HG03521 (cell line): ENCODE data around the gene GLIS1.

Experiments
- ATAC-seq: cut with Tn5 transposase; IDR thresholded peaks from one replicate; pipeline ENCODE4 v1.9.1; 2021; ENCODE audit warnings: mild to moderate bottlenecking, moderate library complexity; ENCODE audit not compliant: unreplicated experiment

The GLIS1 gene

DNA sequence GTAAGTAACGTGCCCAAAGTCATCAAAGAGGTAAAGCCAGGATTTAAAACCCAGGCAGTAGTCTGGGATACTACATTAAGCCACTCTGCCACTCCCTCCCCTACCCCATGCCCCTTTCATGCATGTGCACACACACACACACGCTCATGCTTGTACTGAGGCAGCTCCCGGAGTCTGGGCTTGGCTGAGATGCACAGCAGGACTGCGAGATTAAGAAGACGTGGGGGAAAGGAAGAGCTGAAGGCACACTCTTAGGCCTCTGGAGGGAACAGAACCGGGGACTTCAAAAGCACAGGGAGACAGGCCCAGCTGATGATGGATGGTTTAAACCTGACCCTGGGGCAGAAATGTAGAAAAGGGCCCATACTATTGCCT lies 98.3 kb downstream of the GLIS1 start:
- no peak for ATAC-seq

DNA sequence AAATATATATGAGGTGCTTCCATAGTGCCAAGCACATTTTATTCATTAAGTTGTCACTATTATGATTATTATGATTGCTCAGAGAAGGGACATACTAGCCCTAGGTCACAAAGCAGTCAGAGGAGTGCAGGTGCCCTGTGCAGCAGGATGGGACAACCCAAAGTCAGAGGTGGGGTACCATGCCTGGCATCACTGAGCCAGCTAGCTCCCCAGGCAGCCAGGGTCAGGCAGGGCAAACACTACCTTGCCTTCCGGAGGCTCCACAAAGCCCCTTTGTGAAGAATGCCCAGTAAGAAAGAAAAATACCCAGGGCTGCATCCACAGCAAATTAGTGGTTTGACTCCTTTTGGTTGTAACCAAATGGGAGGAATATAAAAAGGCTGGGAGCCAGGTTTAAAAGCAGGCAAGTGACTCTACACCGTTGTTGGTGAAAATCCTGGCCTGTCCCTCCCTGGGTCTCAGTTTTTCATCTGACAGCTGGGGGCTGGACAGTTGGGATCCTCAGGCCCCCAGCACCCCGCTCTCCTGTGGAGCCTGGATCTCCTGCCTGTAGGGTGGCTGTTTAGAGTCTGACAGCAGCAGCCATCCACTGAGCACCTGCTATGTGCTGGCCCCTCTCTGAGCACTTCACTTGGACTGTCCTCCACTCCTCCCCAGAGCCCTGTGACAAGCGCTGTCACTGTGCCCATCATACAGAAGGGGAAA lies 98.8 kb downstream of the GLIS1 start:
- ATAC-seq: no peak

GRCh38 chr1:53639251-53639763 lies 99.7 kb downstream of the GLIS1 start:
- ATAC-seq: no peak

GRCh38 chr1:53638360-53639035 lies 100.5 kb downstream of the GLIS1 start:
- no peak for ATAC-seq

DNA sequence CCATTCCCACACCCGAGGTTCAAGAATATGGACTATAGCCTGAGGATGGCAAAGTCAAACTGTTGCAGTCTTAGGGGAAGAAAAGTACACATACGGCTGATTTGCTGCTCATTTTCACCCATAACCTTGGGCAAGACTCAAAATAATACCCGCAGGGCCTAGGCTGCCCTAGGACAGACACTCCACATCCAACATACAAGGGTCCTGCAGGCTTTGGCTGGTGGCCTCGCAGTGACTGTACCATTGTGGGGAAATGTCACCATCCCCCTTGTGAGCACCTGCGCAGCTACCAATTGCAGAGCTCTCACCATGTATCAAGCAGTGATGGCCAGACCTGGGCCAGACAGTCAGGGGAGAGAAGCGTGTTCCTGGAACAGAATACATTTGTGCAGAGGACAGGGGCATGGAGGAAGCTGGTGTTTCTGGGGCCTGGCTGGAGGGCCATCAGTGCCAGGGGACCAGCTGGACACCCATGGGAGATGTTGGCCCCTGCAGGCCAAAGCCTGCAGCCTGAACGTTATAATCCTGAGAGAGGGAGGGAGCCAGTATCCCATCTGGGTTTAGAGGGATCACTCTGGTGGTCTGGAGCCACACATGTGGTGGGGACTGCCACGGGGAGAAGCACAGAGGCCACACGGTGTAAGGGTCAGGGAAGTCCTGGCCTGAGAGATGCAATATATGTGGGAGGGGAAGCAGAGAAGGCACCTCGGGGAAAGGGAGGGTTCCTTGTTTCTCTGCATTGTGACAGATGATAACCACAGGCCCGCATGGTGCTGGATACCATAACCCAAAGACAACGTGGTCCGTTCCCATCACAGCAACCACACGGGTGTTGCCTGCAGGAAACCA lies 101.2 kb downstream of the GLIS1 start:
- no peak for ATAC-seq

DNA sequence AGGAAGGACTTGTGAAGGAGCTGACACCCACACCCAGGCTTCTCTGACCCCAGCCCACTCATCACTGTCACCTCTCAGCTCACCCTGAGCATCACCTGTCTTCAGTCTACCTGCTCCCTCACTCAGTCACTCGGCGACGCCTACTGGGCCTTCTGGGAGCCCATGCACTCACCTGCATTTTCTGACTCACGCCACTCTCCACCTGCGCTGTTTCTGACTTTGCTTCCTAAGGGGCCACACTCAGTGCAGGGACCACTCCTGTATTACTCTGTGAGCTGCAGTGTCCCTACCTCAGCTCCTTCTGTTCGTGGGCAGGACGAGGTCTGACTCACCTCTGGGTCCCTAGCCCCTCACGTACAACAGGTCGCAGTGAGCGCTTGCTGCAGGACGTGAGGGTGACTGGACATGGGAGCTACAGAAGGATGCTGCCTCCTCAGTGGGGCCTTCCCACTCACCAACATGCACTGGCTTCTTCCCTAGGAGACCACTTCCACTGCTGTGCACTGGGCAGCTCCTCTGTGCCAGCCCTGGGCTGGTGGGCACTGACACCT lies 102.3 kb downstream of the GLIS1 start:
- no peak for ATAC-seq

GRCh38 chr1:53634571-53634979 lies 104.4 kb downstream of the GLIS1 start:
- ATAC-seq: no peak

DNA sequence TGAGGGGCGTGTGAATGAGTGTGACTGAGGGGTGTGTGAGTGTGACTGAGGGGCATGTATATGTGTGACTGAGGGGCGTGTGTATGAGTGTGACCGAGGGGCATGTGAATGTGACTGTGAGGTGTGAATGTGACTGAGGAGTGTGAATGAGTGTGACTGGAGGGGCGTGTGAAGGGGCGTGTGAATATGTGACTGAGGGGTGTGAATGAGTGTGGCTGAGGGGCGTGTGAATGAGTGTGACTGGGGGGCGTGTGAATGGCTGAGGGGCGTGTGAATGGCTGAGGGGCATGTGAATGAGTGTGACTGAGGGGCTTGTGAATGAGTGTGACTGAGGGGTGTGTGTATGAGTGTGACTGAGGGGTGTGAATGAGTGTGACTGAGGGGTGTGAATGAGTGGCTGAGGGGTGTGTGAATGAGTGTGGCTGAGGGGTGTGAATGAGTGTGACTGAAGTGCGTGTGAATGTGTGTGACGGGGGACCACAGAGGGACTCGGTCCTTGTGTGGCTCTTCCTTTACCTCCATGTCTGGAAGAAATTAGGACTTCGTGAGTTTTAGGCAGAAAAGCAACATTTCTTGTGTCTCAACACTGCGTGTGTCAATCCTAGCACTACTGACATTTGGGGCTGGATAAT lies 105.8 kb downstream of the GLIS1 start:
- ATAC-seq: no peak

DNA sequence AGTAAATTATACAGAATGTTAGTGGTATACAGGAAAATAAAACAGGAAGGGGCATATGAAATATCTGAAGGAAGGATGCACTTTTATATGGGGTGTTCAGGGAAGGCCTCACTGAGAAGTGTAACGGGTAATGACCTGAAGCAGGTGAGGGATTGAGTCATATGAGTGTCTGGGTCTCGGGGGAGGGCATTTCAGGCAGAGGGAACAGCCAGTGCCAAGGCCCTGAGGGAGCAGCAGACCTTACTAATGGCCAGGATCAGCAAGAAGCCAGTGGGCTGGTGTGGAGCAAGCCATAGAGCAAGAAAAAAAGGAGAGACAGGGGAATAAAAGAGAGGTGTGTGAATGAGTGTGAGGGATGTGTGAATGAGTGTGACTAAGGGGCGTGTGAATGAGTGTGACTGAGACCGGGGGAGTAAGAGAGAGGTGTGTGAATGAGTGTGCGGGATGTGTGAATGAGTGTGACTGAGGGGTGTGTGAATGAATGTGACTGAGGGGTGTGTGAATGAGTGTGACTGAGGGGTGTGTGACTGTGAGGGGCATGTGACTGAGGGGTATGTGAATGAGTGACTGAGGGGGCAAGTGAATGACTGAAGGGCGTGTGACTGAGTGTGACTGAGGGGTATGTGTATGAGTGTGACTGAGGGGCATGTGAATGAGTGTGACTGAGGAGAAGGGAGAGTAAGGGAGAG lies 107.2 kb downstream of the GLIS1 start:
- no peak for ATAC-seq

GRCh38 chr1:53629101-53629691 lies 109.8 kb downstream of the GLIS1 start:
- no peak for ATAC-seq

DNA sequence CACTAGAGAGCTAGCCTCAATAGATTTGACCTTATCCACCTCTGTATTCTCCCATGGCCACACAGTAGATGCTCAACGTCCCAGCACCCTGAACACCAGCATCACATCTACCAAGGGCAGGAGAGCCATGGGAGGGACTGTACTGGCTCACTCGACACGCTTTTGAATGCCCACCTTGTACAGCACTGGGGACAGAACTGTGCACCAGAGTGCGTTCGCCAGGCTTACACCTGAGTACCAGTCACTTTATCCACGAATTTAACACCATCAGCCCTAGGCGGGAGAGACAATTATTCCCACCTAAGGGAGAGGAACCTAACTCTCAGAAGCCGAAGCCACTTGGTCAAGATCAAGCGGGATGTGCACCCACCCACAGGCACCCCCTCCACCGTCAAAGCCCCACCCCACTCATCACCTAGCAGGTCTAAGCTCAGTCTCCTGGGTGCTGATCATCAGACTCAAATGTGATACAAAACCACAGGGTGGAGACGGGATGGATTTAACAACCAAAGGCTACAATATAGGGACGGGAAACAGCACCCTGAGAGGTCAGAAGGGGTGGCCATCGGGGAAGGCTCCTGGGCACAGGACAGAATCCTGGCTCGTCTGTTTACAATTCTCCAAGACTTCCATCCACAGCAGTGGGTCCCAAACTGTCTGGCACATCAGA lies 110.5 kb downstream of the GLIS1 start:
- ATAC-seq: no peak

DNA sequence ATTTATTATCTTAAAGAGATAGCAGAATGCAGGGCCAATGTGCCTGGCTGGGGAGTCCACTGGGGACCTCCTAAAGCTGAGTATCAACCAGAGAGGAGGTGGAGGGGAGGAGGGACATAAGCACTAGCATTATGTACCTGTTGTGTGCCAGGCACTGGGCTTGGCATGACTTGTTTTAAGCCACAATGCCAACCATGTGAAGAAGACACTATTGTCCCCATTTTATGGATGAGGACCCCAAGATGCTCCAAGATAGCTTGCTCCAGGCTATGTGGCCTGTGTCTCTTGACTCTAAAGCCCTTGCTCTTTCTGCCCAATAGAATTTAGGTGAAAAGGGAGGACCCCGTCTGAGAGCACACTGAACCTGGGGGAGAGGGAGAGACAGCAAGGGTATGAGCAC lies 111.3 kb downstream of the GLIS1 start:
- ATAC-seq: no peak

- ATAC-seq: no peak
These were observed 111.9 kb downstream of the GLIS1 start for GRCh38 chr1:53627031-53627430.

DNA sequence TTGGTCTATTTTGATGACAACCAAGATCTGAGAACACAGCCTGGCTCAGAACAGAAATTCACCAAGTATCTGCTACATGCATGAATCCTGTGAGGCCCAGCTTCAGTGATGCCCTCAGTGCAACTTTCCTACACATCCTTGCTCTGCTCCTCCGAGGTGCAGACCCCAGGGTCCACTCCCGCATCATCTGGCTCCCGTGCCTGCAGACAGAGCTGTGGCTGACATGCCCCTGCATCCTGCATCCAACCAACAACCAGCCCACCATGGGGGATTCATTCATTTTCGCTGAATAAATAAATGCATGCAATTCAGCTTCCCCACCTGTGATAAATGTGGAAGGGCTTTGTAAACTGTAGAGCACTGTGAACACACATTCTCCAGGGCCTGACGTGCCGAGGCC lies 112.3 kb downstream of the GLIS1 start:
- ATAC-seq: no peak

DNA sequence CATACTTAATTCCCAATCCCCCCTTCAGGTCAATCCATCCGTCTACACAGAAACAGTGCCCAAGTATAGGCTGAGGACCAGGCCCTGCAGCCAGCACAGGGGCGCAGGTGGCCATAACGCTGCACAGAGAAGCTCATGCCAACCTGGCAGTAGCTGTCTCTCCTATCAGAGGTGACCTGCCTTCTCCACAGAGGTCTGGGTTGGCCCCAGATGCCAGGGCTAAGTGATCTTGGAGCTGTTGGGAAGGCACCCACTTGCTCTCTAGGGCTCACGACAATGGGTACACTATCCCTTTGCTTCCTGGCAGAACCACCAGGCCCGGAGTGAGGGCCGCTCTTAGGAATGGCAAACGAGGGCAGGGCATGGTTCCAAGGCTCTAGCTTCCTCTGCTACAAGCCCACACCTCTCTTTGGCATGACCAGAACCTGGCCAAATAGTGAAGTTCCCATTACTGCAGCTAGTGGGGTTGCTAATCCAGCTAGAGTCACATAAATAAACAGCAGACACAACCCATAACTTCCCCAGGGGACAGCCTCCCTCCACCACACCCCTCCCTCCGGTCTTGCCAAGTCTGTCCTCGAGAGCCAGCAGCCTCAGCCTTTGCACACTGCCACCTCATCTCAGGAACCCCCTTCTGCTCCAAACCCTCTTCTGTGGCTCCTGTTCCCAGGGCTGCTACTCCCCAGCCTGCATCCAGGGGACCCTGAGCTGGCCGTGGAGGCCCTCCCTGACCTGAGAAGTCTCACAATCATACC lies 113.0 kb downstream of the GLIS1 start:
- ATAC-seq: no peak

GRCh38 chr1:53625049-53625448 lies 113.9 kb downstream of the GLIS1 start:
- no peak for ATAC-seq

GRCh38 chr1:53622531-53622930 lies 116.4 kb downstream of the GLIS1 start:
- ATAC-seq: no peak

GRCh38 chr1:53621144-53621543 lies 117.8 kb downstream of the GLIS1 start:
- no peak for ATAC-seq
